ENCODE data around the gene PAM16.

The PAM16 gene

GRCh38 chr16:4390266-4391260 lies 39.4 kb upstream of the PAM16 start:
- Histone ChIP-seq H3K4me3 (no peak overlapping the region), H3K9me3 (no peaks in the 10 kb centered on the region), H4K20me1 (peaks cover 88% of the 10 kb centered on the region), H3K36me3 (peaks cover 93% of the 10 kb centered on the region), H3K4me1 (peaks cover 81% of the 10 kb centered on the region), H3K4me2 (no peak overlapping the region), H3K27me3 (no peaks in the 10 kb centered on the region), H3K27ac (no peak overlapping the region), H3K9ac (no peak overlapping the region)
- no peak for TF ChIP-seq Cebpa-rat (IDR thresholded peaks at IDR 0.05)

- Histone ChIP-seq H3K9ac (peak overlapping the region; percentile 50; the same call in 1 of the 2 replicates), H3K27me3 (no peaks in the 10 kb centered on the region), H3K4me2 (peak overlapping the region; percentile 26; the same call in 1 of the 2 replicates), H3K27ac (peak overlapping the region; percentile 66; the same call in 1 of the 2 replicates), H3K9me3 (no peaks in the 10 kb centered on the region), H3K4me1 (peaks cover 81% of the 10 kb centered on the region), H3K4me3 (no peak overlapping the region), H4K20me1 (peaks cover 87% of the 10 kb centered on the region), H3K36me3 (peaks cover 89% of the 10 kb centered on the region)
- no peak for TF ChIP-seq Cebpa-rat (IDR thresholded peaks at IDR 0.05)
Observed at GRCh38 chr16:4389051-4389955, 38.2 kb upstream of the PAM16 start.

- Histone ChIP-seq H3K27me3 (no peaks in the 10 kb centered on the region), H4K20me1 (peaks cover 89% of the 10 kb centered on the region), H3K4me1 (peaks cover 81% of the 10 kb centered on the region), H3K36me3 (peaks cover 84% of the 10 kb centered on the region), H3K9ac (no peak overlapping the region), H3K27ac (peak overlapping the region; percentile 66; the same call in 1 of the 2 replicates), H3K4me3 (no peak overlapping the region), H3K4me2 (no peak overlapping the region), H3K9me3 (no peaks in the 10 kb centered on the region)
- TF ChIP-seq Cebpa-rat (IDR thresholded peaks at IDR 0.05) = no peak
Observed at GRCh38 chr16:4388271-4389021, 37.3 kb upstream of the PAM16 start.

GRCh38 chr16:4387781-4388180 lies 36.7 kb upstream of the PAM16 start:
- no peaks in the 10 kb centered on the region for H3K9me3 ChIP-seq
- TF ChIP-seq Cebpa-rat (IDR thresholded peaks at IDR 0.05) = no peak
- H3K4me2 ChIP-seq = no peak overlapping the region
- peaks cover 82% of the 10 kb centered on the region for H3K36me3 ChIP-seq
- H4K20me1 ChIP-seq = peaks cover 89% of the 10 kb centered on the region
- H3K27ac ChIP-seq = no peak overlapping the region
- peaks cover 81% of the 10 kb centered on the region for H3K4me1 ChIP-seq
- no peak overlapping the region for H3K4me3 ChIP-seq
- H3K9ac ChIP-seq = no peak overlapping the region
- H3K27me3 ChIP-seq = no peaks in the 10 kb centered on the region

- Histone ChIP-seq H3K9me3 (no peaks in the 10 kb centered on the region), H3K4me2 (no peak overlapping the region), H3K9ac (no peak overlapping the region), H3K4me3 (no peak overlapping the region), H3K27me3 (no peaks in the 10 kb centered on the region), H3K4me1 (peaks cover 77% of the 10 kb centered on the region), H3K36me3 (peaks cover 84% of the 10 kb centered on the region), H3K27ac (no peak overlapping the region), H4K20me1 (peaks cover 89% of the 10 kb centered on the region)
- no peak for TF ChIP-seq Cebpa-rat (IDR thresholded peaks at IDR 0.05)
Observed at GRCh38 chr16:4386951-4387565, 35.9 kb upstream of the PAM16 start.

GRCh38 chr16:4386451-4386805 lies 35.3 kb upstream of the PAM16 start:
- Histone ChIP-seq H3K27ac (no peak overlapping the region), H3K36me3 (peaks cover 86% of the 10 kb centered on the region), H3K4me2 (no peak overlapping the region; the same call in 1 of the 2 replicates), H3K4me1 (peaks cover 71% of the 10 kb centered on the region), H3K9me3 (no peaks in the 10 kb centered on the region), H3K4me3 (no peak overlapping the region), H3K27me3 (no peaks in the 10 kb centered on the region), H3K9ac (no peak overlapping the region), H4K20me1 (peaks cover 89% of the 10 kb centered on the region)
- no peak for TF ChIP-seq Cebpa-rat (IDR thresholded peaks at IDR 0.05)

- no peak for TF ChIP-seq Cebpa-rat (IDR thresholded peaks at IDR 0.05)
- peak overlapping the region; percentile 77 for H3K4me2 ChIP-seq
- H4K20me1 ChIP-seq = peaks cover 89% of the 10 kb centered on the region
- H3K36me3 ChIP-seq = peaks cover 88% of the 10 kb centered on the region
- H3K4me1 ChIP-seq = peaks cover 66% of the 10 kb centered on the region
- H3K9ac ChIP-seq = no peak overlapping the region
- H3K27ac ChIP-seq = peak overlapping the region; percentile 23; the same call in 1 of the 2 replicates
- no peaks in the 10 kb centered on the region for H3K9me3 ChIP-seq
- H3K4me3 ChIP-seq = no peak overlapping the region
- no peaks in the 10 kb centered on the region for H3K27me3 ChIP-seq
Observed at GRCh38 chr16:4385789-4386450, 34.8 kb upstream of the PAM16 start.

GRCh38 chr16:4385066-4385788 lies 34.1 kb upstream of the PAM16 start:
- no peak overlapping the region for H3K4me3 ChIP-seq
- no peak for TF ChIP-seq Cebpa-rat (IDR thresholded peaks at IDR 0.05)
- peaks cover 61% of the 10 kb centered on the region for H3K4me1 ChIP-seq
- H4K20me1 ChIP-seq = peaks cover 89% of the 10 kb centered on the region
- peaks cover 88% of the 10 kb centered on the region for H3K36me3 ChIP-seq
- H3K4me2 ChIP-seq = peak overlapping the region; percentile 77
- H3K9me3 ChIP-seq = no peaks in the 10 kb centered on the region
- H3K27me3 ChIP-seq = no peaks in the 10 kb centered on the region
- peak overlapping the region; percentile 23; the same call in 1 of the 2 replicates for H3K27ac ChIP-seq
- peak overlapping the region; percentile 54 for H3K9ac ChIP-seq
